HG02588 (cell line): ENCODE results near the gene OXA1L.
"Not testable (repeated sequence)": the region's sequence is repeated elsewhere in the genome, so short reads cannot be mapped to it uniquely, and the experiment has no call there.

ENCODE experiments used
- ATAC-seq: cut with Tn5 transposase; IDR thresholded peaks from one replicate; pipeline ENCODE4 v1.9.1; 2021; ENCODE audit warnings: mild to moderate bottlenecking, moderate library complexity; ENCODE audit not compliant: unreplicated experiment

Gene OXA1L

GRCh38 chr14:22797017-22797917 is 30.8 kb downstream of the OXA1L start:
- no peak for ATAC-seq

GRCh38 chr14:22798528-22798927 is 32.0 kb downstream of the OXA1L start:
- ATAC-seq: no peak

- no peak for ATAC-seq
These were observed 33.9 kb downstream of the OXA1L start for GRCh38 chr14:22800346-22800745.

GRCh38 chr14:22801716-22802115 is 35.2 kb downstream of the OXA1L start:
- no peak for ATAC-seq

GRCh38 chr14:22802860-22803686 is 36.6 kb downstream of the OXA1L start:
- peak; percentile 48 for ATAC-seq

- peak; percentile 32 for ATAC-seq
These were observed 37.1 kb downstream of the OXA1L start for GRCh38 chr14:22803687-22803974.

- not testable (repeated sequence) for ATAC-seq
These were observed 38.7 kb downstream of the OXA1L start for GRCh38 chr14:22805235-22805634.

- no peak for ATAC-seq
These were observed 41.1 kb downstream of the OXA1L start for GRCh38 chr14:22807432-22808087.

GRCh38 chr14:22808388-22809209 is 42.1 kb downstream of the OXA1L start:
- no peak for ATAC-seq

GRCh38 chr14:22811722-22812121 is 45.2 kb downstream of the OXA1L start:
- ATAC-seq: no peak

- ATAC-seq: no peak
These were observed 46.3 kb downstream of the OXA1L start for GRCh38 chr14:22812744-22813143.

GRCh38 chr14:22813145-22813544 is 46.7 kb downstream of the OXA1L start:
- ATAC-seq: no peak

GRCh38 chr14:22814373-22814772 is 47.9 kb downstream of the OXA1L start:
- ATAC-seq: no peak

- ATAC-seq: no peak
These were observed 48.6 kb downstream of the OXA1L start, which contains the start of gene SLC7A7 for GRCh38 chr14:22814941-22815713. Gene SLC7A7 (minus strand): TSS chr14:22815435. CDS start chr14:22813398, 2,037 bp downstream.

- peak; percentile 36 for ATAC-seq
These were observed 52.9 kb downstream of the OXA1L start for GRCh38 chr14:22819151-22819988.

GRCh38 chr14:22820731-22821130 is 54.2 kb downstream of the OXA1L start:
- no peak for ATAC-seq

- ATAC-seq: no peak
These were observed 54.9 kb downstream of the OXA1L start for GRCh38 chr14:22821193-22822015.

- no peak for ATAC-seq
These were observed 55.6 kb downstream of the OXA1L start for GRCh38 chr14:22822016-22822570.
